Skeletal muscle satellite cell (primary cell): ENCODE data around the gene GRAMD2B.

ENCODE experiments used
- H3K27me3 ChIP-seq: 2 replicates; pipeline ENCODE4 v1.7.0; 2013; ENCODE audit warnings: low read length; ENCODE audit not compliant: control insufficient read depth, insufficient read depth
- H3K36me3 ChIP-seq: 2 replicates; pipeline ENCODE4 v1.7.0; 2013; ENCODE audit warnings: mild to moderate bottlenecking, control low read depth, low read length; ENCODE audit not compliant: insufficient read depth
- H3K4me1 ChIP-seq: 2 replicates; pipeline ENCODE4 v1.7.0; 2013; ENCODE audit warnings: low read length; ENCODE audit not compliant: control insufficient read depth, insufficient read depth
- H3K4me2 ChIP-seq: 2 replicates; pipeline ENCODE4 v1.7.0; 2013; ENCODE audit warnings: mild to moderate bottlenecking, low read length
- H3K4me3 ChIP-seq: 2 replicates; pipeline ENCODE4 v1.7.0; 2013; ENCODE audit warnings: low read length
- H3K9ac ChIP-seq: 2 replicates; pipeline ENCODE4 v1.7.0; 2013; ENCODE audit warnings: mild to moderate bottlenecking, low read depth, low read length, moderate library complexity
- H3K9me3 ChIP-seq: replicated peaks from 2 replicates; pipeline ENCODE4 v1.7.0; 2013; ENCODE audit warnings: mild to moderate bottlenecking, control low read depth, low read length

The GRAMD2B gene

DNA sequence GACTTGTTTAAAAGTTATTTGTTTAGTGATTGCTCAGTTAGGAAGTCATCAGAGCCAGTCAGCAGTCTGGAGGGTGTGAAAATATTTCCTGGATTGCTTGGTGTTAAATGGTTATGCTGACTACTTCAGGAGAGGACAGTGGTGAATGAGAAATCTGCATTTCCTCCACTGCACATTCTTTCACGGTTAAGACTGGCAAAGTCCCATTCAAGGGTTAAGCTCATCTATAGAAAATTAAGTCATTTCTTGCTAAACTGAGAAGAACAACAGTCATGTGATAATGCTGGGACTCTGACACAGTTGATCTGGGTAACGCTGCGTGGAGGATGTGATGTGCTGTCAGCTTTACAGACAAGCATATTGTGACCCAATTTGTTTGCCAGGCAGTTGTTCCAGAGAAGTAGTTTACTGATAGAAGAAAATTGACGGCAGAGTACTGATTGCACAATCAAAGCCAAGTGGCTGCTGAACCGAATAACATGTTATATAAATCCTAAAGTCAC, 80.4 kb downstream of the GRAMD2B start:
- Histone ChIP-seq H3K36me3 (no peaks in the 10 kb centered on the region), H3K4me1 (peaks cover 14% of the 10 kb centered on the region), H3K9ac (peak overlapping the region; percentile 2), H3K27me3 (no peaks in the 10 kb centered on the region), H3K4me2 (peak overlapping the region; percentile 52), H3K9me3 (no peaks in the 10 kb centered on the region), H3K4me3 (peak overlapping the region; percentile 23)

- no peaks in the 10 kb centered on the region for H3K27me3 ChIP-seq
- no peaks in the 10 kb centered on the region for H3K36me3 ChIP-seq
- no peak overlapping the region for H3K4me3 ChIP-seq
- H3K9me3 ChIP-seq = no peaks in the 10 kb centered on the region
- peaks cover 26% of the 10 kb centered on the region for H3K4me1 ChIP-seq
- no peak overlapping the region for H3K9ac ChIP-seq
- H3K4me2 ChIP-seq = no peak overlapping the region
Measured at GRCh38 chr5:126506079-126506478, 82.9 kb downstream of the GRAMD2B start.

- Histone ChIP-seq H3K4me3 (peak overlapping the region; percentile 14), H3K4me2 (peak overlapping the region; percentile 67), H3K36me3 (no peaks in the 10 kb centered on the region), H3K27me3 (no peaks in the 10 kb centered on the region), H3K4me1 (peaks cover 24% of the 10 kb centered on the region), H3K9me3 (no peaks in the 10 kb centered on the region), H3K9ac (peak overlapping the region; percentile 61)
Measured at GRCh38 chr5:126508251-126508961, 85.2 kb downstream of the GRAMD2B start.

DNA sequence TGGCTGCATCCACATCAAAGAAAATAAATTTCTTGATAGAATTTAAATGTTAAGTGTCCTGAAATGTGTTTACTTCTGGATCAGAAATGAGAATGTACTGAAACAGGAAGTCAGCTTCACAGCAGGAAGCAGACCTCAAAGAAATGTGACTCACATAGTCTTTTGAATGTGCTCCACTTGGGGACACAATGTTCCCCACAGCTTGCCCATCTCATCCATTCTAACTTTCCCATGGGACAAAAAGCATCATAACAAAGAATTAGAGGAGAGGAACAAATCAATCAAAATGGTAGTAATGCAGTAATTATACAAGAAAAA, 85.7 kb downstream of the GRAMD2B start:
- peaks cover 19% of the 10 kb centered on the region for H3K4me1 ChIP-seq
- peak overlapping the region; percentile 61 for H3K9ac ChIP-seq
- peak overlapping the region; percentile 67 for H3K4me2 ChIP-seq
- H3K4me3 ChIP-seq = peak overlapping the region; percentile 14
- H3K27me3 ChIP-seq = no peaks in the 10 kb centered on the region
- no peaks in the 10 kb centered on the region for H3K36me3 ChIP-seq
- no peaks in the 10 kb centered on the region for H3K9me3 ChIP-seq

DNA sequence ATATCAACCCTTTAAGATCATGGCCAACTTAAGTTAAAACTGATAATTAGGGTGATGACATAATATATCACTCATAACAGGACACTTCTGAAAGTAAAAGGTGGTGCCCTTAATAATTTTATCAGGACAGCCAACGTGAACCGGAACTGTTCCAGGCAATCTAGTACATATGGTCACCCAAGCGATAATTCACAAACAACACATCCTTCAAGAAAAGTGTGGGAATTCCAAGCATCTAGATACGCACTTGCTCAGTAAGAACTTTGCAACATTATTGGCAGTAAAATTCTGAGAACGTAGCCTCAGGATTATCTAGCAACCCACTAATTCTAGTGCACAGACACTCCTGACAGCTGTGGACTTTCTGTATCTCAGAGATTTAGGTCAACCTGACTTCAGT, 86.1 kb downstream of the GRAMD2B start:
- no peaks in the 10 kb centered on the region for H3K9me3 ChIP-seq
- peaks cover 15% of the 10 kb centered on the region for H3K4me1 ChIP-seq
- no peak overlapping the region for H3K4me3 ChIP-seq
- H3K9ac ChIP-seq = peak overlapping the region; percentile 2
- H3K4me2 ChIP-seq = peak overlapping the region; percentile 67
- no peaks in the 10 kb centered on the region for H3K27me3 ChIP-seq
- H3K36me3 ChIP-seq = no peaks in the 10 kb centered on the region

GRCh38 chr5:126511961-126512360, 88.8 kb downstream of the GRAMD2B start:
- Histone ChIP-seq H3K4me2 (no peak overlapping the region), H3K27me3 (no peaks in the 10 kb centered on the region), H3K4me3 (no peak overlapping the region), H3K36me3 (no peaks in the 10 kb centered on the region), H3K9ac (no peak overlapping the region), H3K4me1 (peaks cover 23% of the 10 kb centered on the region), H3K9me3 (no peaks in the 10 kb centered on the region)

DNA sequence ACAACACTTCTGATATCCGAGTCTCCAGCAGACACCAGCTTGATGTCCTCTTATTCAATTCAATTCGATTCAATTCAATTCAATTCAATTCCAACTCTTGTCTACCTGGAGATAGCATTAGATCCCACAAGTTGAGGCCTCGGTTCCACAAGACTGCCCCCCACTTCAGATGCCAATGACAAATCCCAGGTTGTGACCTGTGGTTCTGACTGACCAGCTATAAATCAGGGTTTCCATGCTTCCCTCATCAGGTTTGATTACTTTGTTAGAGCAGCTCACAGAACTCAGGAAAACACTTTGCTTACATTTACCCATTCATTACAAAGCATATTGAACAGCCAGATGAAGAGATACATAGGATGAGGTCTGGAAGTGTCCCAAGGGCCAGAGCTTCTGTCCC, 89.2 kb downstream of the GRAMD2B start:
- no peak overlapping the region for H3K4me3 ChIP-seq
- H3K9me3 ChIP-seq = no peaks in the 10 kb centered on the region
- H3K4me1 ChIP-seq = peaks cover 23% of the 10 kb centered on the region
- H3K27me3 ChIP-seq = no peaks in the 10 kb centered on the region
- no peaks in the 10 kb centered on the region for H3K36me3 ChIP-seq
- H3K9ac ChIP-seq = no peak overlapping the region
- no peak overlapping the region for H3K4me2 ChIP-seq

DNA sequence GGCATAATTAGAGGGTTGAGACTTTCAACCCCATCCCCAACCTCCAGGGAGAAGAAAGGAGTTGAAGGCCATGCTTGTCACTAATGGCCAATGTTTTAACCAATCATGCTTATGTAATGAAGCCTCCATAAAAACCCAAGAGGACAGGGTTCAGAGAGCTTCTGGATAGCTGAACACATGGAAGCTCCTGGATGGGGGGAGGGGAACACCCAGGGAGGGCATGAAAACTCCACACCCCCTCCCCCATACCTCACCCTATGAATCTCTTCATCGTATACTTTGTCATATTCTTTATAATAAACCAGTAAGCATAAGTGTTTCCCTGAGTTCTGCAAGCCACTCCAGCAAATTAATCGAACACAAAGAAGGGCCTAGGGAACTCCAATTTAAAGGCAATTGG, 90.1 kb downstream of the GRAMD2B start:
- peaks cover 23% of the 10 kb centered on the region for H3K4me1 ChIP-seq
- H3K27me3 ChIP-seq = no peaks in the 10 kb centered on the region
- H3K9ac ChIP-seq = no peak overlapping the region

DNA sequence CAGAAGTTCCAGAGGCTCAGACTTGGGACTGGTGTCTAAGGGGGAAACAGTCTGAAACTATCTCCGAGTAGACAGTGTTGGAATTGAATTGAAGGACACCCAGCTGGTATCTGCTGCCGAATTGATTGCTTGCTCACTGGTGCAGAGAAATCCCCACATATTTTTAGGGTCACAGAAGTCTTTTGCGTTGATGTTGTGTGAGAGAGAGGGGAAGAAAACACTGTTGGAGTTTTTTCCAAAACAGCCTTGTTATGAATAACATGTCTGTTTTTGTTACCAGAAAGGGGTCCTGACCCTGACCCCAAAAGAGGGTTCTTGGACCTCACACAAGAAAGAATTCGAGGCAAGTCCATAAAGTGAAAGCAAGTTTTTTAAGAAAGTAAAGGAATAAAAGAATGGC, 90.5 kb downstream of the GRAMD2B start:
- H3K36me3 ChIP-seq = no peaks in the 10 kb centered on the region
- H3K9me3 ChIP-seq = no peaks in the 10 kb centered on the region
- H3K4me1 ChIP-seq = peaks cover 19% of the 10 kb centered on the region
- no peaks in the 10 kb centered on the region for H3K27me3 ChIP-seq
- no peak overlapping the region for H3K4me2 ChIP-seq
- no peak overlapping the region for H3K9ac ChIP-seq
- H3K4me3 ChIP-seq = no peak overlapping the region

More for the DNA sequence above, 90.1 kb downstream of the GRAMD2B start:
- Histone ChIP-seq H3K4me2 (no peak overlapping the region), H3K9me3 (no peaks in the 10 kb centered on the region), H3K4me3 (no peak overlapping the region), H3K36me3 (no peaks in the 10 kb centered on the region)

- H3K27me3 ChIP-seq = no peaks in the 10 kb centered on the region
- no peaks in the 10 kb centered on the region for H3K36me3 ChIP-seq
- H3K4me3 ChIP-seq = no peak overlapping the region
- H3K4me1 ChIP-seq = peaks cover 15% of the 10 kb centered on the region
- no peak overlapping the region for H3K4me2 ChIP-seq
- H3K9me3 ChIP-seq = no peaks in the 10 kb centered on the region
- H3K9ac ChIP-seq = no peak overlapping the region
Measured at GRCh38 chr5:126514131-126514557, 90.9 kb downstream of the GRAMD2B start.

- Histone ChIP-seq H3K9me3 (no peaks in the 10 kb centered on the region), H3K9ac (no peak overlapping the region), H3K4me2 (no peak overlapping the region), H3K4me3 (no peak overlapping the region), H3K27me3 (no peaks in the 10 kb centered on the region), H3K36me3 (no peaks in the 10 kb centered on the region), H3K4me1 (peaks cover 11% of the 10 kb centered on the region)
Measured at GRCh38 chr5:126514558-126515141, 91.4 kb downstream of the GRAMD2B start.

- no peak overlapping the region for H3K9ac ChIP-seq
- H3K27me3 ChIP-seq = no peaks in the 10 kb centered on the region
- no peak overlapping the region for H3K4me2 ChIP-seq
- H3K4me1 ChIP-seq = peaks cover 16% of the 10 kb centered on the region
- no peaks in the 10 kb centered on the region for H3K36me3 ChIP-seq
- no peaks in the 10 kb centered on the region for H3K9me3 ChIP-seq
- no peak overlapping the region for H3K4me3 ChIP-seq
Measured at GRCh38 chr5:126515337-126515736, 92.1 kb downstream of the GRAMD2B start.
